ENCODE data around the gene ZNF420. TPM values are rescaled to one million over a fixed set of nuclear protein-coding genes. Genes with fewer than 3 reads are reported as not detected.
A peak's percentile ranks its signal among the peaks of the same experiment; 100 is the strongest.
"Not testable (repeated sequence)": the region's sequence is repeated elsewhere in the genome, so short reads cannot be mapped to it uniquely, and the experiment has no call there.

The ZNF420 gene
- total and polyA plus RNA-seq, 2 donors (not counting 1 experiment from before 2014, with no cell fraction given) = 5.6 to 16.5 TPM

DNA sequence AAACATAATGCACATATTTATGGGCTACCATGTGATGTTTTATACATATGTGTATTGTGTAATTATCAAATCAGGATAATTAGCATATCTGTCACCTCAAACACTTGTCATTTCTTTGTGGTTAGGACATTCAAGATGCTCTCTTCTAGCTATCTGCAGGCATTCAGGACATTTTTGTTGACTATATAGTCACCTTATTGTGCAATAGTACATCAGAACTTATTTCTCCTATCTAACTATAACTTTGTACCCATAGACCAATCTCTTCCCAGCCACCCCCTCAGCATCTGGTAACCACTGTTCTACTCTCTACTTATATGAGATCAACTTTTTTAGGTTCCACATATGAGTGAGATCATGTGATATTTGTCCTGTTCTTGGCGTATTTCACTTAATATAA, 20.3 kb downstream of the ZNF420 start:
- no peak overlapping the region for H3K27ac ChIP-seq (ENCODE audit: insufficient read depth, low read length)
- H2AFZ ChIP-seq (ENCODE audit: low read length) = no peak overlapping the region
- no peak overlapping the region for H3K4me3 ChIP-seq (replicated peaks in 1 of 4; ENCODE audit: control extremely low read depth in 1 of 4, insufficient read depth in 1 of 4, low read depth in 3 of 4, low read length in 4 of 4)
- H3K4me2 ChIP-seq (ENCODE audit: extremely low read depth, insufficient read depth, low read length) = no peak overlapping the region
- H3K36me3 ChIP-seq (ENCODE audit: control insufficient read depth, insufficient read depth, low read length) = no peaks in the 10 kb centered on the region
- no peaks in the 10 kb centered on the region for H3K27me3 ChIP-seq (ENCODE audit: control insufficient read depth, insufficient read depth, low read length)
- no peaks in the 10 kb centered on the region for H3K79me2 ChIP-seq (ENCODE audit: control insufficient read depth, insufficient read depth, low read length)
- DNase-seq (ENCODE audit: low read depth in 2 of 2) = no peak
- no peaks in the 10 kb centered on the region for H3K4me1 ChIP-seq (ENCODE audit: control insufficient read depth, extremely low read depth, insufficient read depth, low read length)
- no peaks in the 10 kb centered on the region for H4K20me1 ChIP-seq (ENCODE audit: control insufficient read depth, extremely low read depth, insufficient read depth, low read length)
- H3K9me3 ChIP-seq (ENCODE audit: control insufficient read depth, insufficient read depth, low read depth, low read length) = no peaks in the 10 kb centered on the region
- no peak for TF ChIP-seq EZH2 (IDR thresholded peaks at IDR 0.05; ENCODE audit: low read length, missing control alignments)
- TF ChIP-seq, protein P1, sequence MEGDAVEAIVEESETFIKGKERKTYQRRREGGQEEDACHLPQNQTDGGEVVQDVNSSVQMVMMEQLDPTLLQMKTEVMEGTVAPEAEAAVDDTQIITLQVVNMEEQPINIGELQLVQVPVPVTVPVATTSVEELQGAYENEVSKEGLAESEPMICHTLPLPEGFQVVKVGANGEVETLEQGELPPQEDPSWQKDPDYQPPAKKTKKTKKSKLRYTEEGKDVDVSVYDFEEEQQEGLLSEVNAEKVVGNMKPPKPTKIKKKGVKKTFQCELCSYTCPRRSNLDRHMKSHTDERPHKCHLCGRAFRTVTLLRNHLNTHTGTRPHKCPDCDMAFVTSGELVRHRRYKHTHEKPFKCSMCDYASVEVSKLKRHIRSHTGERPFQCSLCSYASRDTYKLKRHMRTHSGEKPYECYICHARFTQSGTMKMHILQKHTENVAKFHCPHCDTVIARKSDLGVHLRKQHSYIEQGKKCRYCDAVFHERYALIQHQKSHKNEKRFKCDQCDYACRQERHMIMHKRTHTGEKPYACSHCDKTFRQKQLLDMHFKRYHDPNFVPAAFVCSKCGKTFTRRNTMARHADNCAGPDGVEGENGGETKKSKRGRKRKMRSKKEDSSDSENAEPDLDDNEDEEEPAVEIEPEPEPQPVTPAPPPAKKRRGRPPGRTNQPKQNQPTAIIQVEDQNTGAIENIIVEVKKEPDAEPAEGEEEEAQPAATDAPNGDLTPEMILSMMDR (conservative IDR thresholded peaks at IDR 0.05 in 1 of 2, IDR thresholded peaks at IDR 0.05 in 1 of 2; ENCODE audit: low read depth in 1 of 2, low read length in 2 of 2) = no peak
- no peak overlapping the region for H3K9ac ChIP-seq (ENCODE audit: insufficient read depth, low read length)

DNA sequence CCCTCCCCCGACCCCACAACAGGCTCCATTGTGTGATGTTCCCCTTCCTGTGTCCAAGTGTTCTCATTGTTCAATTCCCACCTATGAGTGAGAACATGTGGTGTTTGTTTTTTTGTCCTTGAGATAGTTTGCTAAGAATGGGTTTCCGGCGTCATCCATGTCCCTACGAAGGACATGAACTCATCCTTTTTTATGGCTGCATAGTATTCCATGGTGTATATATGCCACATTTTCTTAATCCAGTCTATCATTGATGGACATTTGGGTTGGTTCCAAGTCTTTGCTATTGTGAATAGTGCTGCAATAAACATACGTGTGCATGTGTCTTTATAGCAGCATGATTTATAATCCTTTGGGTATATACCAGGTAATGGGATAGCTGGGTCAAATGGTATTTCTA, 25.9 kb downstream of the ZNF420 start:
- not testable (repeated sequence) for H3K9ac ChIP-seq (ENCODE audit: insufficient read depth, low read length); H4K20me1 ChIP-seq (ENCODE audit: control insufficient read depth, extremely low read depth, insufficient read depth, low read length); H3K4me3 ChIP-seq (replicated peaks in 1 of 4; ENCODE audit: control extremely low read depth in 1 of 4, insufficient read depth in 1 of 4, low read depth in 3 of 4, low read length in 4 of 4); H3K36me3 ChIP-seq (ENCODE audit: control insufficient read depth, insufficient read depth, low read length); H3K27ac ChIP-seq (ENCODE audit: insufficient read depth, low read length); H3K79me2 ChIP-seq (ENCODE audit: control insufficient read depth, insufficient read depth, low read length); H2AFZ ChIP-seq (ENCODE audit: low read length); DNase-seq (ENCODE audit: low read depth in 2 of 2); H3K4me1 ChIP-seq (ENCODE audit: control insufficient read depth, extremely low read depth, insufficient read depth, low read length); H3K4me2 ChIP-seq (ENCODE audit: extremely low read depth, insufficient read depth, low read length); H3K27me3 ChIP-seq (ENCODE audit: control insufficient read depth, insufficient read depth, low read length); H3K9me3 ChIP-seq (ENCODE audit: control insufficient read depth, insufficient read depth, low read depth, low read length)

DNA sequence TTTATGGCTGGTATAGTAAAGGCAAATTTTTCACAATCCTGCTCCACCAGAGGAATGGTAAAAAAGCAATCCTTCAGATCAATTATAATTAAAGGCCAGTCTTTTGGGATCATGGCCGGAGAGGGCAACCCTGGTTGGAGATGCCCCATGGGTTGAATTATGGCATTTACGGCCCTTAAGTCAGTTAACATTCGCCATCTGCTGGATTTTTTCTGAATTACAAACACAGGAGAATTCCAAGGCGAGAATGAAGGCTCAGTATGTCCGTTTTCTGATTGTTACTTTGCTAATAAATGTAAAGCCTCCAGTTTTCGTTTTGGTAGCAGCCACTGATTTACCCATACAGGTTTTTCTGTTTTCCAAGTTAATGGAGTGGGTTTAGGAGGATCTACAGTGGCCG, 33.5 kb downstream of the ZNF420 start:
- H3K9ac ChIP-seq (ENCODE audit: insufficient read depth, low read length); H3K4me3 ChIP-seq (replicated peaks in 1 of 4; ENCODE audit: control extremely low read depth in 1 of 4, insufficient read depth in 1 of 4, low read depth in 3 of 4, low read length in 4 of 4); H2AFZ ChIP-seq (ENCODE audit: low read length); H3K27ac ChIP-seq (ENCODE audit: insufficient read depth, low read length); H3K4me1 ChIP-seq (ENCODE audit: control insufficient read depth, extremely low read depth, insufficient read depth, low read length); DNase-seq (ENCODE audit: low read depth in 2 of 2); H3K9me3 ChIP-seq (ENCODE audit: control insufficient read depth, insufficient read depth, low read depth, low read length); H3K79me2 ChIP-seq (ENCODE audit: control insufficient read depth, insufficient read depth, low read length); H3K4me2 ChIP-seq (ENCODE audit: extremely low read depth, insufficient read depth, low read length); H3K27me3 ChIP-seq (ENCODE audit: control insufficient read depth, insufficient read depth, low read length); H4K20me1 ChIP-seq (ENCODE audit: control insufficient read depth, extremely low read depth, insufficient read depth, low read length); H3K36me3 ChIP-seq (ENCODE audit: control insufficient read depth, insufficient read depth, low read length): not testable (repeated sequence)

DNA sequence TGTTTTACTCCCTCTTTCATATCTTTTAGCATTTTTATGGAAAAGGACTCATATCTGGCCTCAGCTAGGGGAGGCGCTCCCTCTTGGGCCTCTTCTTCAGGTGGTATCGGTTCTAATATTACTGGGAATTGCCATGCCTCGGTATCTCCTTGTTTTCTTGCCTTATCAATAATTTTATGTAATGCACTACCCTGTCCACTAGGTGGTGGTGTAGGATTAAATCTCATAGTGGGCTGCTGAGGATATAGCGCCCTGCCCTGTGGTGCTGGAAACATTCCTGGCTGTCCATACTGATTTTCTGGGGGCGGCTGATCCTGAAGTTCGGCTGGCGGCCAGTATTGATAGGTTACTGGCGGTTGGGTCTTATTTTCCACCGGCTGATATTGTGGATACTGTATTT, 35.8 kb downstream of the ZNF420 start:
- Histone ChIP-seq H3K36me3 (ENCODE audit: control insufficient read depth, insufficient read depth, low read length) (no peaks in the 10 kb centered on the region), H3K27ac (ENCODE audit: insufficient read depth, low read length) (no peak overlapping the region), H3K4me3 (replicated peaks in 1 of 4; ENCODE audit: control extremely low read depth in 1 of 4, insufficient read depth in 1 of 4, low read depth in 3 of 4, low read length in 4 of 4) (no peak overlapping the region), H3K79me2 (ENCODE audit: control insufficient read depth, insufficient read depth, low read length) (no peaks in the 10 kb centered on the region), H3K27me3 (ENCODE audit: control insufficient read depth, insufficient read depth, low read length) (no peaks in the 10 kb centered on the region), H3K4me1 (ENCODE audit: control insufficient read depth, extremely low read depth, insufficient read depth, low read length) (no peaks in the 10 kb centered on the region), H3K9me3 (ENCODE audit: control insufficient read depth, insufficient read depth, low read depth, low read length) (no peaks in the 10 kb centered on the region), H3K4me2 (ENCODE audit: extremely low read depth, insufficient read depth, low read length) (no peak overlapping the region), H3K9ac (ENCODE audit: insufficient read depth, low read length) (no peak overlapping the region), H2AFZ (ENCODE audit: low read length) (no peak overlapping the region), H4K20me1 (ENCODE audit: control insufficient read depth, extremely low read depth, insufficient read depth, low read length) (no peaks in the 10 kb centered on the region)
- DNase-seq (ENCODE audit: low read depth in 2 of 2) = no peak
- no peak for TF ChIP-seq EZH2 (IDR thresholded peaks at IDR 0.05; ENCODE audit: low read length, missing control alignments)
- TF ChIP-seq, protein P1 (conservative IDR thresholded peaks at IDR 0.05 in 1 of 2, IDR thresholded peaks at IDR 0.05 in 1 of 2; ENCODE audit: low read depth in 1 of 2, low read length in 2 of 2) = peak in 1 of 2 donors; percentile 8

DNA sequence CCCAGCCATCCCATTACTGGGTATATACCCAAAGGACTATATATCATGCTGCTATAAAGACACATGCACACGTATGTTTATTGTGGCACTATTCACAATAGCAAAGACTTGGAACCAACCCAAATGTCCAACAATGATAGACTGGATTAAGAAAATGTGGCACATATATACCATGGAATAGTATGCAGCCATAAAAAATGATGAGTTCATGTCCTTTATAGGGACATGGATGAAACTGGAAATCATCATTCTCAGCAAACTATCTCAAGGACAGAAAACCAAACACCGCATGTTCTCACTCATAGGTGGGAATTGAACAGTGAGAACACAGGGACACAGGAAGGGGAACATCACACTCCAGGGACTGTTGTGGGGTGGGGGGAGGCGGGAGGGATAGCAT, 43.9 kb downstream of the ZNF420 start:
- not testable (repeated sequence) for H4K20me1 ChIP-seq (ENCODE audit: control insufficient read depth, extremely low read depth, insufficient read depth, low read length); H3K27ac ChIP-seq (ENCODE audit: insufficient read depth, low read length); H3K9me3 ChIP-seq (ENCODE audit: control insufficient read depth, insufficient read depth, low read depth, low read length); H3K4me1 ChIP-seq (ENCODE audit: control insufficient read depth, extremely low read depth, insufficient read depth, low read length); H3K36me3 ChIP-seq (ENCODE audit: control insufficient read depth, insufficient read depth, low read length); H3K27me3 ChIP-seq (ENCODE audit: control insufficient read depth, insufficient read depth, low read length); DNase-seq (ENCODE audit: low read depth in 2 of 2); H3K9ac ChIP-seq (ENCODE audit: insufficient read depth, low read length); H3K79me2 ChIP-seq (ENCODE audit: control insufficient read depth, insufficient read depth, low read length); H3K4me3 ChIP-seq (replicated peaks in 1 of 4; ENCODE audit: control extremely low read depth in 1 of 4, insufficient read depth in 1 of 4, low read depth in 3 of 4, low read length in 4 of 4); H2AFZ ChIP-seq (ENCODE audit: low read length); H3K4me2 ChIP-seq (ENCODE audit: extremely low read depth, insufficient read depth, low read length)

Measured in fibroblast of lung (primary cell).